DOHH2 (cell line): ENCODE measurements around the gene HNRNPA0.

Experiments
- H3F3A ChIP-seq: fragments of 200-600 bp; sonication (generic), shearing (Covaris generic); 2 replicates; pipeline ENCODE4 v1.6.0; 2016; ENCODE audit warnings: antibody characterized with exemption, mild to moderate bottlenecking; ENCODE audit not compliant: control insufficient read depth, insufficient read depth
- H3K27ac ChIP-seq: fragments of 200-600 bp; sonication (generic); 2 replicates; pipeline ENCODE4 v1.5.1; 2014; ENCODE audit warnings: low read depth, mild to moderate bottlenecking, low read length, moderate library complexity
- H3K27me3 ChIP-seq: fragments of 200-600 bp; sonication (generic); 2 replicates; pipeline ENCODE4 v1.6.1; 2014; ENCODE audit warnings: mild to moderate bottlenecking, low read length, mixed read lengths; ENCODE audit not compliant: control insufficient read depth
- H3K36me3 ChIP-seq: fragments of 200-600 bp; sonication (generic); 2 replicates; pipeline ENCODE4 v1.6.1; 2014; ENCODE audit warnings: mild to moderate bottlenecking, low read length, moderate library complexity, mixed read lengths; ENCODE audit not compliant: control insufficient read depth
- H3K4me1 ChIP-seq: fragments of 200-600 bp; sonication (generic); 2 replicates; pipeline ENCODE4 v1.6.1; 2014; ENCODE audit warnings: mild to moderate bottlenecking, low read length, mixed read lengths; ENCODE audit not compliant: control insufficient read depth
- H3K4me2 ChIP-seq: fragments of 200-600 bp; sonication (generic); 2 replicates; pipeline ENCODE4 v1.6.0; 2014; ENCODE audit warnings: mild to moderate bottlenecking, low read length, moderate library complexity
- H3K4me3 ChIP-seq: fragments of 200-600 bp; sonication (generic); 2 replicates; pipeline ENCODE4 v1.5.1; 2014; ENCODE audit warnings: mild to moderate bottlenecking, low read length, mixed read lengths
- H3K79me2 ChIP-seq: fragments of 200-600 bp; sonication (generic); 2 replicates; pipeline ENCODE4 v1.6.1; 2014; ENCODE audit warnings: mild to moderate bottlenecking, low read length, mixed read lengths; ENCODE audit not compliant: control insufficient read depth
- H3K9me2 ChIP-seq: fragments of 200-600 bp; sonication (generic); replicated peaks from 2 replicates; pipeline ENCODE4 v1.6.1; 2014; ENCODE audit warnings: mild to moderate bottlenecking, low read length, mixed read lengths; ENCODE audit not compliant: control insufficient read depth
- H3K9me3 ChIP-seq: fragments of 200-600 bp; sonication (generic); 2 replicates; pipeline ENCODE4 v1.6.1; 2014; ENCODE audit warnings: antibody characterized with exemption, low read length, mixed read lengths; ENCODE audit not compliant: control insufficient read depth, insufficient read depth
- H4K20me1 ChIP-seq: fragments of 200-600 bp; sonication (generic); 2 replicates; pipeline ENCODE4 v1.6.0; 2014; ENCODE audit warnings: low read depth, mild to moderate bottlenecking, antibody characterized with exemption, low read length, moderate library complexity; ENCODE audit not compliant: control insufficient read depth, insufficient read depth
- EZH2phosphoT487 ChIP-seq: fragments of 200-600 bp; sonication (generic); IDR thresholded peaks from 2 replicates; pipeline ENCODE4 v1.6.1; 2017; ENCODE audit warnings: borderline replicate concordance, mild to moderate bottlenecking, antibody characterized with exemption, low read length, moderate library complexity, mixed read lengths
- TF ChIP-seq, protein P1 (sequence below): fragments of 200-600 bp; sonication (generic); IDR thresholded peaks from one replicate; pipeline ENCODE4 v1.5.1; 2014; ENCODE audit warnings: antibody characterized with exemption, mild to moderate bottlenecking, low read depth, low read length; ENCODE audit not compliant: poor library complexity, severe bottlenecking

The HNRNPA0 gene

GRCh38 chr5:137708796-137709559, 45.2 kb downstream of the HNRNPA0 start:
- no peak overlapping the region for H3K4me2 ChIP-seq

GRCh38 chr5:137708062-137708461, 46.1 kb downstream of the HNRNPA0 start:
- no peak for TF ChIP-seq EZH2phosphoT487
- TF ChIP-seq, protein P1, sequence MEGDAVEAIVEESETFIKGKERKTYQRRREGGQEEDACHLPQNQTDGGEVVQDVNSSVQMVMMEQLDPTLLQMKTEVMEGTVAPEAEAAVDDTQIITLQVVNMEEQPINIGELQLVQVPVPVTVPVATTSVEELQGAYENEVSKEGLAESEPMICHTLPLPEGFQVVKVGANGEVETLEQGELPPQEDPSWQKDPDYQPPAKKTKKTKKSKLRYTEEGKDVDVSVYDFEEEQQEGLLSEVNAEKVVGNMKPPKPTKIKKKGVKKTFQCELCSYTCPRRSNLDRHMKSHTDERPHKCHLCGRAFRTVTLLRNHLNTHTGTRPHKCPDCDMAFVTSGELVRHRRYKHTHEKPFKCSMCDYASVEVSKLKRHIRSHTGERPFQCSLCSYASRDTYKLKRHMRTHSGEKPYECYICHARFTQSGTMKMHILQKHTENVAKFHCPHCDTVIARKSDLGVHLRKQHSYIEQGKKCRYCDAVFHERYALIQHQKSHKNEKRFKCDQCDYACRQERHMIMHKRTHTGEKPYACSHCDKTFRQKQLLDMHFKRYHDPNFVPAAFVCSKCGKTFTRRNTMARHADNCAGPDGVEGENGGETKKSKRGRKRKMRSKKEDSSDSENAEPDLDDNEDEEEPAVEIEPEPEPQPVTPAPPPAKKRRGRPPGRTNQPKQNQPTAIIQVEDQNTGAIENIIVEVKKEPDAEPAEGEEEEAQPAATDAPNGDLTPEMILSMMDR = no peak
- no peaks in the 10 kb centered on the region for H3F3A ChIP-seq
- H4K20me1 ChIP-seq = no peaks in the 10 kb centered on the region
- H3K36me3 ChIP-seq = no peaks in the 10 kb centered on the region
- H3K4me3 ChIP-seq = no peak overlapping the region
- no peak overlapping the region for H3K27ac ChIP-seq
- H3K9me3 ChIP-seq = no peaks in the 10 kb centered on the region
- no peaks in the 10 kb centered on the region for H3K4me1 ChIP-seq
- H3K27me3 ChIP-seq = no peaks in the 10 kb centered on the region
- no peak overlapping the region for H3K4me2 ChIP-seq
- no peaks in the 10 kb centered on the region for H3K9me2 ChIP-seq
- H3K79me2 ChIP-seq = no peaks in the 10 kb centered on the region

More at GRCh38 chr5:137708796-137709559, 45.2 kb downstream of the HNRNPA0 start:
- H3K9me2 ChIP-seq = no peaks in the 10 kb centered on the region
- H3F3A ChIP-seq = no peaks in the 10 kb centered on the region
- H3K9me3 ChIP-seq = no peaks in the 10 kb centered on the region
- H4K20me1 ChIP-seq = no peaks in the 10 kb centered on the region
- no peaks in the 10 kb centered on the region for H3K4me1 ChIP-seq
- H3K4me3 ChIP-seq = no peak overlapping the region
- H3K36me3 ChIP-seq = no peaks in the 10 kb centered on the region
- H3K27ac ChIP-seq = no peak overlapping the region
- H3K79me2 ChIP-seq = no peaks in the 10 kb centered on the region
- TF ChIP-seq EZH2phosphoT487 = no peak
- TF ChIP-seq, protein P1 = no peak
- H3K27me3 ChIP-seq = no peaks in the 10 kb centered on the region

DNA sequence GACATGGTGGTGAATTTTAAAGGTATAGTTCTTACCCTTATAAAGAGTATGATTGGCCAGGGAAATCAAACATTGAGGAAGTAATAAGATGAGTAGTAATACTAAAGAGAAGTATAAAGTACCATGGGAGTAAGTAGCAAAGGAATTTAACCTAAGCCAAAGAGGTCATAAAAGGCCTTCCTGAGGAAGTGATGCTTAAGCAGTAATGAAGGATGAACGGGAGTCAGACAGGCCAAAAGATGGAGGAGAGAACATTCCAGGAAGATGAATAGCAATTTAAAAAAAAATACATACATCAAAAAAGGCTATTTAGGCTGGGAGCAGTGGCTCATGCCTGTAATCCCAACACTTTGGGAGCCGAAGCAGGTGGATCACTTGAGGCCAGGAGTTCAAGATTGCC, 47.3 kb downstream of the HNRNPA0 start:
- Histone ChIP-seq H3K79me2 (no peaks in the 10 kb centered on the region), H3K27ac (no peak overlapping the region), H3K9me3 (no peaks in the 10 kb centered on the region), H3K4me3 (no peak overlapping the region), H3K36me3 (no peaks in the 10 kb centered on the region), H4K20me1 (no peaks in the 10 kb centered on the region), H3F3A (no peaks in the 10 kb centered on the region), H3K4me1 (no peaks in the 10 kb centered on the region), H3K9me2 (no peaks in the 10 kb centered on the region), H3K27me3 (no peaks in the 10 kb centered on the region), H3K4me2 (no peak overlapping the region)
- no peak for TF ChIP-seq EZH2phosphoT487
- TF ChIP-seq, protein P1 = no peak
